ENCODE results near the gene BCL2. TPM values are rescaled to one million over a fixed set of nuclear protein-coding genes. Genes with fewer than 3 reads are reported as not detected.

Gene BCL2
- total RNA-seq, 1 experiment from 2014 or later: 2.5 TPM

GRCh38 chr18:63089041-63089440 is 230.5 kb downstream of the BCL2 start:
- RAD21 ChIA-PET (ENCODE audit: low non-redundant PET in 1 of 2, low total read pairs in 2 of 2, uncharacterized antibody in 2 of 2, unreplicated experiment in 2 of 2): no interaction called here
- Histone ChIP-seq H4K20me1 (ENCODE audit: insufficient read depth) (no peaks in the 10 kb centered on the region), H3K36me3 (ENCODE audit: control insufficient read depth in 1 of 2, insufficient read depth in 2 of 2, low read length in 2 of 2) (no peaks in the 10 kb centered on the region), H3K79me2 (ENCODE audit: insufficient read depth, low read length) (no peaks in the 10 kb centered on the region), H3K9ac (ENCODE audit: low read length) (no peak overlapping the region), H3K4me1 (ENCODE audit: control insufficient read depth in 1 of 2, insufficient read depth in 2 of 2, low read length in 2 of 2) (no peaks in the 10 kb centered on the region), H3K27ac (ENCODE audit: low read depth, low read length) (no peak overlapping the region), H3K4me2 (ENCODE audit: low read length) (no peak overlapping the region), H3K9me3 (ENCODE audit: control insufficient read depth in 1 of 2, insufficient read depth in 1 of 2, low read depth in 1 of 2, low read length in 2 of 2) (no peaks in the 10 kb centered on the region), H3K27me3 (ENCODE audit: insufficient read depth, low read length) (no peaks in the 10 kb centered on the region), H3K9me2 (ENCODE audit: insufficient read depth) (no peaks in the 10 kb centered on the region), H3K4me3 (replicated peaks in 1 of 2; ENCODE audit: low read depth in 1 of 2, low read length in 2 of 2) (no peak overlapping the region), H2AFZ (ENCODE audit: low read depth, low read length, poor library complexity, severe bottlenecking) (no peak overlapping the region)
- TF ChIP-seq POLR2A (IDR thresholded peaks at IDR 0.05; ENCODE audit: borderline replicate concordance, extremely low read depth, insufficient read depth, insufficient read length): no peak
- CTCF ChIA-PET: no interaction called here
- POLR2A ChIA-PET: no interaction called here
- intact Hi-C loops (cut with micrococcal nuclease): no loop called here
- no TSS peak for BruUV-seq (replicated peaks)
- ATAC-seq: no peak
- DNase-seq (ENCODE audit: low read depth, low spot score): no peak

GRCh38 chr18:63088262-63088661 is 231.3 kb downstream of the BCL2 start:
- no TSS peak for BruUV-seq (replicated peaks)
- DNase-seq (ENCODE audit: low read depth, low spot score): no peak
- no peak overlapping the region for H2AFZ ChIP-seq (ENCODE audit: low read depth, low read length, poor library complexity, severe bottlenecking)

GRCh38 chr18:63087421-63088230 is 231.9 kb downstream of the BCL2 start:
- ChIA-PET CTCF (no interaction called here), RAD21 (ENCODE audit: low non-redundant PET in 1 of 2, low total read pairs in 2 of 2, uncharacterized antibody in 2 of 2, unreplicated experiment in 2 of 2) (no interaction called here), POLR2A (no interaction called here)
- H2AFZ ChIP-seq (ENCODE audit: low read depth, low read length, poor library complexity, severe bottlenecking): no peak overlapping the region
- H3K4me3 ChIP-seq (replicated peaks in 1 of 2; ENCODE audit: low read depth in 1 of 2, low read length in 2 of 2): no peak overlapping the region
- intact Hi-C loops (cut with micrococcal nuclease): no loop called here
- no peaks in the 10 kb centered on the region for H3K27me3 ChIP-seq (ENCODE audit: insufficient read depth, low read length)
- no peaks in the 10 kb centered on the region for H3K79me2 ChIP-seq (ENCODE audit: insufficient read depth, low read length)
- ATAC-seq (no peak), DNase-seq (ENCODE audit: low read depth, low spot score) (no peak)
- H3K4me1 ChIP-seq (ENCODE audit: control insufficient read depth in 1 of 2, insufficient read depth in 2 of 2, low read length in 2 of 2): no peaks in the 10 kb centered on the region
- H4K20me1 ChIP-seq (ENCODE audit: insufficient read depth): no peaks in the 10 kb centered on the region
- no peaks in the 10 kb centered on the region for H3K36me3 ChIP-seq (ENCODE audit: control insufficient read depth in 1 of 2, insufficient read depth in 2 of 2, low read length in 2 of 2)
- BruUV-seq (replicated peaks): no TSS peak
- no peak overlapping the region for H3K4me2 ChIP-seq (ENCODE audit: low read length)
- no peak overlapping the region for H3K9ac ChIP-seq (ENCODE audit: low read length)
- H3K9me2 ChIP-seq (ENCODE audit: insufficient read depth): no peaks in the 10 kb centered on the region
- H3K27ac ChIP-seq (ENCODE audit: low read depth, low read length): no peak overlapping the region
- H3K9me3 ChIP-seq (ENCODE audit: control insufficient read depth in 1 of 2, insufficient read depth in 1 of 2, low read depth in 1 of 2, low read length in 2 of 2): no peaks in the 10 kb centered on the region
- no peak for TF ChIP-seq ELF1 (IDR thresholded peaks at IDR 0.05; ENCODE audit: borderline replicate concordance, low read depth)
- no peak for TF ChIP-seq YY1 (IDR thresholded peaks at IDR 0.05; ENCODE audit: extremely low read depth, insufficient replicate concordance, low read depth, low read length)
- no peak for TF ChIP-seq EGR1 (IDR thresholded peaks at IDR 0.05; ENCODE audit: low read depth)
- no peak for TF ChIP-seq SP1 (IDR thresholded peaks at IDR 0.05; ENCODE audit: low read depth)
- TF ChIP-seq SRF (IDR thresholded peaks at IDR 0.05; ENCODE audit: low read depth): no peak
- TF ChIP-seq CTCF (IDR thresholded peaks at IDR 0.05 in 2 of 3, conservative IDR thresholded peaks at IDR 0.05 in 1 of 3; ENCODE audit: borderline replicate concordance in 1 of 3, insufficient read depth in 1 of 3, low read depth in 2 of 3, low read length in 2 of 3): no peak
- no peak for TF ChIP-seq CBX3 (IDR thresholded peaks at IDR 0.05; ENCODE audit: low read depth)
- no peak for TF ChIP-seq EZH2 (IDR thresholded peaks at IDR 0.05)
- TF ChIP-seq POLR2AphosphoS5 (IDR thresholded peaks at IDR 0.05; ENCODE audit: low read depth, low read length): no peak
- TF ChIP-seq CEBPB (IDR thresholded peaks at IDR 0.05; ENCODE audit: low read depth): no peak

More at GRCh38 chr18:63088262-63088661, 231.3 kb downstream of the BCL2 start:
- no peaks in the 10 kb centered on the region for H3K9me2 ChIP-seq (ENCODE audit: insufficient read depth)
- H3K9ac ChIP-seq (ENCODE audit: low read length): no peak overlapping the region
- intact Hi-C loops (cut with micrococcal nuclease): no loop called here
- no peaks in the 10 kb centered on the region for H4K20me1 ChIP-seq (ENCODE audit: insufficient read depth)
- H3K4me1 ChIP-seq (ENCODE audit: control insufficient read depth in 1 of 2, insufficient read depth in 2 of 2, low read length in 2 of 2): no peaks in the 10 kb centered on the region
- no peak for ATAC-seq
- TF ChIP-seq EZH2 (IDR thresholded peaks at IDR 0.05) (no peak), EGR1 (IDR thresholded peaks at IDR 0.05; ENCODE audit: low read depth) (no peak)
- no peaks in the 10 kb centered on the region for H3K36me3 ChIP-seq (ENCODE audit: control insufficient read depth in 1 of 2, insufficient read depth in 2 of 2, low read length in 2 of 2)
- H3K4me2 ChIP-seq (ENCODE audit: low read length): no peak overlapping the region
- ChIA-PET POLR2A (no interaction called here), RAD21 (ENCODE audit: low non-redundant PET in 1 of 2, low total read pairs in 2 of 2, uncharacterized antibody in 2 of 2, unreplicated experiment in 2 of 2) (no interaction called here), CTCF (no interaction called here)
- H3K27ac ChIP-seq (ENCODE audit: low read depth, low read length): no peak overlapping the region
- no peaks in the 10 kb centered on the region for H3K27me3 ChIP-seq (ENCODE audit: insufficient read depth, low read length)
- no peaks in the 10 kb centered on the region for H3K9me3 ChIP-seq (ENCODE audit: control insufficient read depth in 1 of 2, insufficient read depth in 1 of 2, low read depth in 1 of 2, low read length in 2 of 2)
- H3K4me3 ChIP-seq (replicated peaks in 1 of 2; ENCODE audit: low read depth in 1 of 2, low read length in 2 of 2): no peak overlapping the region
- H3K79me2 ChIP-seq (ENCODE audit: insufficient read depth, low read length): no peaks in the 10 kb centered on the region
